ENCODE measurements around the gene RTN4IP1.

Gene RTN4IP1

GRCh38 chr6:106540907-106541306 is 88.4 kb downstream of the RTN4IP1 start:
- peak in 1 of 2 experiments; percentile 16 for DNase-seq

DNA sequence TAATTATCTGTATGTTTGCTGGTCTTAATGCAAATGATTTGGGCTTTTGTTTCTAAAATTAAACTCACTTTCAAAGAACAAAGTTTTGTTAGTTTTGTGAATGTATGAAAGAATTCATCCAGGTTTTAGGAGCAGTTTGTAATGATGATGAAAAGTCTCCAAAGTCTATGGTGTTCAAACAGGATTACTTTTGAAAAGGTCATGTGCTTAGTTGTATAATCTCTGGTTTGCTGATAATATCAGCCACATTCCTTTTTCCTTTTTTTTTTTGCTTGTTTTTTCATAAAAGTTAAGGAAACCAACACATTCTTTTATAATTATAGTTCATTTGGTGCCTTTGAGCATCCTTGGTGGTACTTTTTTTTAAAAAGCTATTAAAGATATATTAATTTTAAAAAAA is 88.9 kb downstream of the RTN4IP1 start:
- DNase-seq, result no peak

- no peak for DNase-seq
Observed at GRCh38 chr6:106539936-106540335, 89.4 kb downstream of the RTN4IP1 start.

DNA sequence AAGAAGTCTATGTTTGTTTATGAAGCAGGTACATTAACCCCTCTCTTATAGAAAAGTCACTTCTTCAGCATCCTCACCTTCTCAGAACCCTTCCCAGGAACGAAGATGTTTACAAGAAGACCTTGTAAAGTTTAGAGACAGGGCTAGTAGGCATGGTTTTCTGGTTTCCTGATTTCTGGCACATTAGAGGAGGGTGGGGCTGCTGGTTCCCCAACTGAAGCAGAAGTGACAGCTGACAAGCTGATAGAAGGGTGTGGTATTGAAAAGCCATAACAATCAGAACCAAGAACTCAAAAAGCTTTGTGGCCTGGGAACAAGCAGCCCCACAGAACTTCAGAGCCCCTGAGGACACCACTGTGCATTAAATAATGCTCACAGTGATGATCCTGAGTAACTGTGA is 91.2 kb downstream of the RTN4IP1 start:
- DNase-seq, result peak; percentile 17 to 19

GRCh38 chr6:106537662-106538061 is 91.6 kb downstream of the RTN4IP1 start:
- no peak for DNase-seq

GRCh38 chr6:106536851-106537250 is 92.4 kb downstream of the RTN4IP1 start:
- DNase-seq, result peak; percentile 20 to 24

DNA sequence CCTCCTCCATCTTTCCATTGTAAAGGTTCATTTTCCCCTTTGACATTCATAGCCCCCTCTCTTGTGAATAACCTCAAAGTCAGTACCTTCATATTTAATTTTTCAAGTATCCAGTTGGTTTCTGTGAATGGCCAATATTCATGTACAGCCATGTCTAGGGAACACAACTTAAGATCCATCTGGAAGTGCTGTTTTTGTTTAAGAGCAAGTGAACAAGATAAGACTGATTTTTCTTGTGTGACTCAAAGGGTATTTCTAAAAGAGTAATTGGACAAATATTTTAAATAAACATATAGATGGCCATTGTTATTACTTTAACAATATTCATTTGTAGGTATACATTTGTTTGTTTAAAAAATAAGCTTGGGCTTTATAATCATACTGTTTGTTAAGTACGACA is 92.9 kb downstream of the RTN4IP1 start:
- no peak for DNase-seq

DNA sequence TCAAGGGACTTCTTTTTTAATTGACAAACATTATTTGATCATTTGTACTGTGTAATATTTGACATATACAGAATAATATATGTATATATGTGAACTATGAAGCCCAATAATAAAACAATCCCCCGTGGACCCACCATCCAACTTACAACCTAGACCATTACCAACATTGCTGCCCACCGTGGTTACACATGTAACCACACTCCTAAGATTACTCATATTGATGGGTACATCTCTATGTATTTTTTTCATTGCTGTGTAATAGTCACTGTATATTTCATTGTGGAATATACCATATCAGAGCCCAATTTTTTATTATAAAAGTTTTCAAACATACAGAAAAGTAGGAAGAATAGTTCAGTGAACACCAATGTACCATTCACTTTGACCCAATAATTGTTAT is 94.3 kb downstream of the RTN4IP1 start:
- DNase-seq, result no peak

DNA sequence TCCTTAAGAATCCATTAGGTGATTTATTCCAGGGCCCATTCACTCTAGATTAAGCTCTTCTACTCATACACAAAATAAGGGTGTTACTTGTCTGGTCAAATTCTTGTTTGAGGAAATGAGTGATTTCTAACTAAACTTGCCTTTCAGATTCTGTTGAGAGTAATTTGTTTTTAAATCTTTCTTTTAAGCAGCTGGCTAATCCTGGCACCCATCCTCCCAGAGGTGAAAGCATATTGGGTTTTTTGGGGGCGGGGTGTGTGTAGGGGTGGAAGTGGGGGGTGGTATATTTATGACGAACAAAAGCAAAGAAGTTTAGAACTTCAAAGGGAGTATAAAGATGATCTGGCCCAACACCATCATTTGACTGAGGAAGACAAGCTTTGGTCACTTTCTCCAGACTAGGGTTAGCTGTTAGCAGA is 94.7 kb downstream of the RTN4IP1 start:
- no peak for DNase-seq

- DNase-seq, result no peak
Observed at GRCh38 chr6:106534004-106534403, 95.3 kb downstream of the RTN4IP1 start.

DNA sequence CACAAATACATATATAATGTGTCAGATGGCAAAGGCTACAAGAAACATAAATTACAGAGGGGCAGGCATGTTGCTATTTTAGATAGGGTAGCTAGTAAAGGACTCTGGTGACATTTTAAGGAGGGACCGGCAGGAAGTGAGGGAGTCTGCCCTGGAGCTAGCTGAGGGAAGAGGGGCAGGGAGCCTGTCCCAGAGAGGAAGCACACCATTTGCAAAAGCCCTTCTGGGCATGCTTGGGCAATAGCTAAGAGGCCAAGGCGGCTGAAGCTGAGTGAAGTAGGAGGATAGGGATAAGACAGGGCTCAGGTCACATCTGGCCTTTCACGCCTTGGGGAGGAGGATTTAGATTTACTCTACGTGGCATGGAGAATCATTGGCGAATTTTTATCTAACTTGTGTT is 96.2 kb downstream of the RTN4IP1 start:
- peak; percentile 48 for DNase-seq

- DNase-seq, result no peak
Observed at GRCh38 chr6:106530502-106530901, 98.8 kb downstream of the RTN4IP1 start.

- DNase-seq, result no peak
Observed at GRCh38 chr6:106530026-106530425, 99.3 kb downstream of the RTN4IP1 start.

DNA sequence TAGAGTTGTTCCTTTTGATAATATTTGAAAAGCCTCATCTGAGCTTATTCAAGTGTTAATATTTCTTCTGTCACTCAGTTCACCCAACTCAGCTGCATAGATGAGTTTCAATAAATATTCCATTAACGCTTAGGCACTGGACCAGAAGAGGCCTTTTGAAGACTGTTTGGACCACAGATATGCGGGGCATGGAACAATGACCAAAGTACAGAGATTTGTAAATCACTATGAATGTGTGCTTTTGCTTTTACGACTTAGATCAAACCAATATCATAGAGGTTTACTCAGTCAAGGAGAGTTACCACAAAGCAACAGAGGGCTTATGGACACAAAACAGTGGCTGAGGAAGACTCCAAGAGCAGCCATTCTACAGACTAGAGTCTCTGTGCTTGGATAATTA is 99.9 kb downstream of the RTN4IP1 start:
- DNase-seq, result no peak

DNA sequence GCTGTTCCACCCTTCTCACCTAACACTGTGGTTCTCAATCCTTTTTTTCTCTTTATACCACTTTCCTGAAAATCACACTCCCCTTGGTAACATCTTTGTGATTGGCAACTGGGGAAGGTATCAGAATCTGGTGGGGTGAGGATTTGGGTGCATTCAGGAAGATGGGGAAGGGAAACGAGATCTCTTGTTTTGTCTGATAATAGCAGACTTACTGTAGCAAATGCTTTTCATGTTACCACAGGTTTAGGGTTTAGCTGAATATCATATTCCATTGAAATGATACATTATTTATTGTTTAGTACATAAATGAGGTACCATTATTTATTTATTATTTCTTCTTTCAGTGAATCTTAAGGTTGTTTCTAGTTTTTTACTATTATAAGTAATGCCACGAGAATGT is 100.8 kb downstream of the RTN4IP1 start:
- DNase-seq, result no peak

GRCh38 chr6:106527979-106528378 is 101.3 kb downstream of the RTN4IP1 start:
- no peak for DNase-seq

DNA sequence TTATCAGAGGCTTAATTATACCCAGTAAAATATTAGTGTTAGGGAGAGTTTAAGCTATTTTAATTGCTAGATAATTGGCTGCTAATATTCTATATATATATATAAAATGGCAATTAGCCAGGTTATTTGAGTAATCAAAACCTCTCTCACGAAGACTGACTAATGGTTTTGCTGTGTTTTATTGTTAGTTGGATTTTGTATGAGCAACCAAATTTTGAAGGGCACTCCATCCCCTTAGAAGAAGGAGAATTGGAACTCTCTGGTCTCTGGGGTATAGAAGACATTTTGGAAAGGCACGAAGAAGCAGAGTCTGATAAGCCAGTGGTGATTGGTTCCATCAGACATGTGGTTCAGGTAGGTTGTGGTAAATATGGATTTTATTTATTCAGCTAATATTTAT is 102.2 kb downstream of the RTN4IP1 start:
- no peak for DNase-seq

DNA sequence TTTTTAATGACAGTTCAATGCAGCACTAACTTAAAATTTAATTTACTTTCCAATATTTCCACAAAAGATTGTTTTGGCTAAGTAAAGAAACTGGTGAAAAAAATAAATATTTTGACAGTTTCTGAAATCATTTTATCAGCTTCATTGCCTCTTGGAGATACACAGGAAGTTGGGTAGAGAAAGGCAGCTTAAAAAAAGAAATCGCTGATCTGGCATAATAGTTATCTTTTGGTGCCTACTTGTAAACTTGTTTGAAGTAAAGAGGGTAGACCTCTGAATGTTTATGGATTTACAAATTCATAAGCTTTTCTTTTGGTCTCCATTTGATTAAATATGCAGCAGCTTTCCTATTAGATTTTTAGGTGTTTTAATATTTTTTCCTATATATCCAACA is 103.4 kb downstream of the RTN4IP1 start:
- no peak for DNase-seq

- no peak for DNase-seq
Observed at GRCh38 chr6:106525107-106525881, 104.0 kb downstream of the RTN4IP1 start.

DNA sequence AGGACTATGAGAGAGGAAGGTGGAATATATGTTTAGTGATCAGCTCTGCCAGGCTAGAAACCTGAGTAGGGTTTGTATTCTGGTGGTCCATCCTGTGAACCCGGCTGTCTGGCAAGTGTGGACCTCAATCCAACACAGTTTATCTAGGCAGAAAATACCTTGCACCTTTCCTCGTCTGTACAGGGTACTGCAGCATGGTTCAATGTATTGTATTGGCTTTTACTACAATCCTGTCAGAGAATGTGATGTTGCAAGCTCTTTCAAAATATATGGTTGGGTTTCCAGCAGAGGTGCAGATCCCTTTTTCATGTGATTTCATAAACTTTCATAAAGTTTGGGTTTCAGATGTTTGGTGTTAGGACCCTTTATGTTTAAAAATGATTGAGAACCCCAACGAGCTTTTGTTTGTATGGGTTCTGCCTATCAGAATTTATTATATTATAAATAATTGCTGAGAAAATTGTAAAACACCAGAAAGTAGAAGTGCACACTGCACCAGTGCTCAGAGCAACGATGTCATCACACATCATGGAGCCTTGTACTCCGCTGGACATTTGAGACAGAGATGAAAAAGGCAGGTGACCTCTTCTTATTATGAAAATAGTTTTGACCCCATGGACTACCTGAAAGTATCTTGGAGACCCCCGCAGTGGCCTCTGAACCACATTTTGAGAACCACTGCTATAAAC is 106.6 kb downstream of the RTN4IP1 start:
- DNase-seq, result peak; percentile 82 to 88

Data from AML-193 (cell line).